ENCODE measurements around the gene MLNR. TPM values are rescaled to one million over a fixed set of nuclear protein-coding genes. Genes with fewer than 3 reads are reported as not detected.

MLNR gene, protein sequence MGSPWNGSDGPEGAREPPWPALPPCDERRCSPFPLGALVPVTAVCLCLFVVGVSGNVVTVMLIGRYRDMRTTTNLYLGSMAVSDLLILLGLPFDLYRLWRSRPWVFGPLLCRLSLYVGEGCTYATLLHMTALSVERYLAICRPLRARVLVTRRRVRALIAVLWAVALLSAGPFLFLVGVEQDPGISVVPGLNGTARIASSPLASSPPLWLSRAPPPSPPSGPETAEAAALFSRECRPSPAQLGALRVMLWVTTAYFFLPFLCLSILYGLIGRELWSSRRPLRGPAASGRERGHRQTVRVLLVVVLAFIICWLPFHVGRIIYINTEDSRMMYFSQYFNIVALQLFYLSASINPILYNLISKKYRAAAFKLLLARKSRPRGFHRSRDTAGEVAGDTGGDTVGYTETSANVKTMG
- total RNA-seq (2022), result 0.28 and 0.71 TPM in 2 replicates
- percentile 21 among the genes with signal in this experiment for Bru-seq, nascent RNA
- BruChase-seq, experiment 1, labeled RNA remaining after a 6-hour chase, result percentile 36 among the genes with signal in this experiment
- BruChase-seq, experiment 2, labeled RNA remaining after a 2-hour chase, result percentile 35 among the genes with signal in this experiment
- long read RNA-seq, partial matches to known transcripts, result 0 of 2 reads
- long read RNA-seq, other reads (novel, unspliced or antisense), result 2 of 2 reads

GRCh38 chr13:49220036-49220855 lies at the start of gene MLNR:
Gene MLNR (plus strand): TSS chr13:49220338. CDS start chr13:49220338, 0 bp downstream.
- Mint-ChIP-seq H3K36me3 (ENCODE audit: insufficient read depth, unreplicated experiment) (peaks cover 4% of the 10 kb centered on the region), H3K4me3 (ENCODE audit: low read depth, unreplicated experiment) (peak within 1 kb of the TSS; percentile 61), H3K27me3 (ENCODE audit: unreplicated experiment) (peaks cover 21% of the 10 kb centered on the region), H3K9me3 (ENCODE audit: low read depth, unreplicated experiment) (no peaks in the 10 kb centered on the region), H3K4me1 (ENCODE audit: low read depth, unreplicated experiment) (no peaks in the 10 kb centered on the region), H3K27ac (ENCODE audit: unreplicated experiment) (no peak within 1 kb of the TSS)
- BruUV-seq (replicated peaks), result no TSS peak
- peak; percentile 39 for TF ChIP-seq CTCF (IDR thresholded peaks at IDR 0.05; ENCODE audit: unreplicated experiment)
- intact Hi-C loops (cut with micrococcal nuclease; ENCODE audit: unreplicated experiment), result no loop called here
- DNase-seq, result peak; percentile 62
- CTCF ChIA-PET, result no interaction called here

GRCh38 chr13:49171359-49171758 lies 48.8 kb upstream of the MLNR start:
- Mint-ChIP-seq H3K27ac (ENCODE audit: unreplicated experiment) (no peak overlapping the region), H3K4me1 (ENCODE audit: low read depth, unreplicated experiment) (no peaks in the 10 kb centered on the region), H3K4me3 (ENCODE audit: low read depth, unreplicated experiment) (no peak overlapping the region), H3K9me3 (ENCODE audit: low read depth, unreplicated experiment) (no peaks in the 10 kb centered on the region), H3K27me3 (ENCODE audit: unreplicated experiment) (no peaks in the 10 kb centered on the region), H3K36me3 (ENCODE audit: insufficient read depth, unreplicated experiment) (no peaks in the 10 kb centered on the region)
- BruUV-seq (replicated peaks), result no TSS peak
- CTCF ChIA-PET, result no interaction called here
- intact Hi-C loops (cut with micrococcal nuclease; ENCODE audit: unreplicated experiment), result no loop called here
- no peak for TF ChIP-seq CTCF (IDR thresholded peaks at IDR 0.05; ENCODE audit: unreplicated experiment)
- DNase-seq, result no peak

DNA sequence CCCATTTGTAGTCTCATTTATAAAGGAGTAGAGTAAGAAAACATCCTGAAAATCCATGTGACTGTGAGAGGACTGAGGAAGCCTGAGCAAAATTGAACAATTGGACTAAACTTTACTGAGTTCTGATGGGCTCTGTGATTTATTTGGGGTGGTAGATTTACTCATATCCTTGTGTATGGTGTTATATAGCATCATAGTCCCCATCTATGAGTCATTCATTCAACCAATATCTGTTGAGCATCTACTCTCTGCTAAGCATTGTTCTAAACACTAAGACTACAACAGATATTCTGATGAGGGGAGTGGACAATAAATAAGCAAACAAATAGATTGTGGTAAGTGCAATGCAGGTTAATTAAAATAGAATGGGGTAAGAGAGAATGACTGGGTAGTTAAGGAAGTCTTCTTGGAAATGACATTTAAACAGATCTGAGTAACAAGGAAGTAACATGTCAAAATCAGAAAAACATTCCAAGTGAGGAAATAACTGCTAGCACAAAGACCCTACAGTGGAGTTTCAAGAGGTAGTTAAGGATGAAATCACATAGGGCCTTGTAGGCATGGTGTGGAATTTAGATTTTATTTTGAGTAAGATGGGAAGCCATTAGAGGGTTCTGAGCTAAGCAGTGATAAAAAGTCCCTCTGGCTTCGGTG lies 36.3 kb upstream of the MLNR start:
- H3K36me3 Mint-ChIP-seq (ENCODE audit: insufficient read depth, unreplicated experiment), result no peaks in the 10 kb centered on the region
- intact Hi-C loops (cut with micrococcal nuclease; ENCODE audit: unreplicated experiment), result no loop called here
- H3K4me3 Mint-ChIP-seq (ENCODE audit: low read depth, unreplicated experiment), result no peak overlapping the region
- CTCF ChIA-PET, result no interaction called here
- no peaks in the 10 kb centered on the region for H3K9me3 Mint-ChIP-seq (ENCODE audit: low read depth, unreplicated experiment)
- no peak for TF ChIP-seq CTCF (IDR thresholded peaks at IDR 0.05; ENCODE audit: unreplicated experiment)
- no peak overlapping the region for H3K27ac Mint-ChIP-seq (ENCODE audit: unreplicated experiment)
- DNase-seq, result no peak
- no peaks in the 10 kb centered on the region for H3K4me1 Mint-ChIP-seq (ENCODE audit: low read depth, unreplicated experiment)
- no TSS peak for BruUV-seq (replicated peaks)
- H3K27me3 Mint-ChIP-seq (ENCODE audit: unreplicated experiment), result no peaks in the 10 kb centered on the region

DNA sequence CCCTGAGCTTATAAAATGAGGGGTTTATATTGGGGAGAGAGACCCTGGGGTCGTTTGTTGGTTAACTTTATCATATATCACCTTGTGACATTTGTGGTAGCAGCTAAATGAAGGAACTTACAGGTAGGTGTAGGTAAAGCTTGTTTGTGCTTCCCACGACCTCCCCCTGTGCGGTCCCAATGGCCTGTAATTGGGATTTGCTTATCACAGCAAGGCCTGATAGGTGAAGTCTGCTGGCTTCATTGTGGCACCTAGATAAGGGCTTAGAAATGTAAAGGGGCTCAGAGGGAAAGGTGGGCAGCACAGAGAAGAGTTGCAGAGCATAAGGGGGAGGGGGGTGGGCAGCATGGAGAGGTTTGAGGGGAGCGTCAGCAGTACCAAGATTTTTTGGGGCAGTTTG lies 35.5 kb upstream of the MLNR start:
- Mint-ChIP-seq H3K36me3 (ENCODE audit: insufficient read depth, unreplicated experiment) (no peaks in the 10 kb centered on the region), H3K27me3 (ENCODE audit: unreplicated experiment) (no peaks in the 10 kb centered on the region), H3K27ac (ENCODE audit: unreplicated experiment) (no peak overlapping the region), H3K4me1 (ENCODE audit: low read depth, unreplicated experiment) (no peaks in the 10 kb centered on the region), H3K9me3 (ENCODE audit: low read depth, unreplicated experiment) (no peaks in the 10 kb centered on the region), H3K4me3 (ENCODE audit: low read depth, unreplicated experiment) (no peak overlapping the region)
- DNase-seq, result no peak
- intact Hi-C loops (cut with micrococcal nuclease; ENCODE audit: unreplicated experiment), result no loop called here
- no peak for TF ChIP-seq CTCF (IDR thresholded peaks at IDR 0.05; ENCODE audit: unreplicated experiment)
- BruUV-seq (replicated peaks), result no TSS peak
- CTCF ChIA-PET, result no interaction called here
